Left renal pelvis (tissue), 4 donors: ENCODE results near the gene ITGB7. TPM values are rescaled to one million over a fixed set of nuclear protein-coding genes. Genes with fewer than 3 reads are reported as not detected.

Source experiments
- DNase-seq, 4 donors: peaks; one replicate each; pipeline ENCODE4 v3.0.0-alpha.2; 2013; ENCODE audit warnings: low read depth in 4 of 4, low spot score in 3 of 4
- polyA plus RNA-seq, 4 donors: library from polyadenylated mRNA; unstranded; fragments of 120-200 nt; gene quantifications; one replicate each; pipeline ENCODE4 v1.2.1, GENCODE V29; 2013; ENCODE audit not compliant: insufficient read length in 4 of 4

Gene ITGB7, protein sequence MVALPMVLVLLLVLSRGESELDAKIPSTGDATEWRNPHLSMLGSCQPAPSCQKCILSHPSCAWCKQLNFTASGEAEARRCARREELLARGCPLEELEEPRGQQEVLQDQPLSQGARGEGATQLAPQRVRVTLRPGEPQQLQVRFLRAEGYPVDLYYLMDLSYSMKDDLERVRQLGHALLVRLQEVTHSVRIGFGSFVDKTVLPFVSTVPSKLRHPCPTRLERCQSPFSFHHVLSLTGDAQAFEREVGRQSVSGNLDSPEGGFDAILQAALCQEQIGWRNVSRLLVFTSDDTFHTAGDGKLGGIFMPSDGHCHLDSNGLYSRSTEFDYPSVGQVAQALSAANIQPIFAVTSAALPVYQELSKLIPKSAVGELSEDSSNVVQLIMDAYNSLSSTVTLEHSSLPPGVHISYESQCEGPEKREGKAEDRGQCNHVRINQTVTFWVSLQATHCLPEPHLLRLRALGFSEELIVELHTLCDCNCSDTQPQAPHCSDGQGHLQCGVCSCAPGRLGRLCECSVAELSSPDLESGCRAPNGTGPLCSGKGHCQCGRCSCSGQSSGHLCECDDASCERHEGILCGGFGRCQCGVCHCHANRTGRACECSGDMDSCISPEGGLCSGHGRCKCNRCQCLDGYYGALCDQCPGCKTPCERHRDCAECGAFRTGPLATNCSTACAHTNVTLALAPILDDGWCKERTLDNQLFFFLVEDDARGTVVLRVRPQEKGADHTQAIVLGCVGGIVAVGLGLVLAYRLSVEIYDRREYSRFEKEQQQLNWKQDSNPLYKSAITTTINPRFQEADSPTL
- 1 to 10 TPM in 2 of 4 donors, under 1 TPM in 2; 0.86 to 2.4 (median 1.1) TPM for polyA plus RNA-seq

DNA sequence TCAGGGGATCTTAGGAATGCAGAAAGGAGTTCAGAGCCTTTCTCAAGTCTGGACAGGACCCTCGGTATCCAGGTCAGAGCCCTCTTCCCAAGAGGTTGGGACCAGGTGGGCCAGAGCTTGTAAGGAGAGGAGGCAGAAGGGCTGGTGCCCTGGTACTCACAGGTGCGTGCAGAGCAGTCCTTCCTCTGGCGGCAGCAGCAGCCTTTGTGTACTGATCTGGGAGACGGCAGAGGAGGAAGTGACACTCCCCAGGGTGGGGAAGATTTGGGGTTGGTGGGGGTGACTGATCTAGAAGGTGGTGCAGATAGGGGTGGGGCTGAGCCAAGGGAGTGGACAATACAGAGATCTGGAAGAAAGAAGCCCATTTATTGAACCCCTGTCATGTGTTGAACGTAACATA, at the start of gene ITGB7:
TSS of gene ITGB7 (minus strand) at position 210 of the 400 bp plus-strand sequence. CDS start 6,808 bp downstream, outside the sequence.
- DNase-seq, result no peak

DNA sequence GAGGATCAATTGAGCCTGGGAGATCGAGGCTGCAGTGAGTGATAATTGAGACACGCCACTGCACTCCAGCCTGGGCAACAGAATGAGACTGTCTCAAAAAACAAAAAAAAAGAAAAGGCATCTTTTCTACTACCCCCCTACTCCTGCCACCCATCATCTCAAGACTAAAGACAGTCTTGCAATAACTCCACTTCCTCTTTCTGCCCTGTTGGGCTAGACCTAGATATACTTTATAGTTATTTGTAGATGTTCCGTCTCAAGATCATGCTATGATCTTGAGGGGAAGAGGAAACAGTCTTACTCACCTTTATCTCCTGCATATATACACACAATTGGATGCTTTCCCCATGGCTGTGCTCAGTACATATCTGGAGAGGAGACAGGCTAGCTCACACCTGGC, 48.9 kb upstream of the ITGB7 start:
- no peak for DNase-seq

DNA sequence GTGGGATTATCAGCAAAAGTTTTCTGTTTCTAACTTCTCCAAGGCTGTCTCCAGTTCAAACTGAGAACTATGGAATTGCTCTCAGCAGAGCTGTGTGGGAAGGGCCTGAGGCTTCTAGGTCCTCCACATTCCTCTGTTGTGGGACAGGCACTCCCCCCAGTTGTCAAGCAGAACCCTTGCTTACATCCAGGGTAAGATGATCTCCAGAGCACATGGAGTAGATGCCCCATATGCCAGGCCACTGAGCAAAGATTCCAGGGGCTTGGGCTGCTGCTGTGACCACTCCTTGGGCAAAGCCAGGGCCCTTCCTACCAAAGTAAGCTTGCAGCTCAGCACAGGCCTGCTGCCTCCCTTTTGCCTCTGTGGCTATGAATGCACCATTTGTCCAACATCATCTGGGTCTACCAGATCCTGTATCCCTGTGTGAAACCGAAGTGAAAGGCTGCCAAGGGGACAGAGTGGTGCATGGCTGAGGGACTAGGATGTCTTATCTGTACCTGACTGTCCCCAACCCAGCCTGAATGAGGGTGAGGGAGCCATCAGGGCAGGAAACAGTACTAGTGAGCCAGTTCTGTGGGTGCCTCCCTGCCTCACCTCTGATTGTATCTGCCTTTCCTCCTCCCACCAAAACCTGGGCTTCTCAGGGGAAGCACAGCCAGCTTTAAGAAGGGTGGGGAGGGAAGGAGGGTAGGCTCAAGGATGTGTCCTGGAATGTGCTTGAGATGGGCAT, 47.9 kb upstream of the ITGB7 start:
- no peak for DNase-seq

DNA sequence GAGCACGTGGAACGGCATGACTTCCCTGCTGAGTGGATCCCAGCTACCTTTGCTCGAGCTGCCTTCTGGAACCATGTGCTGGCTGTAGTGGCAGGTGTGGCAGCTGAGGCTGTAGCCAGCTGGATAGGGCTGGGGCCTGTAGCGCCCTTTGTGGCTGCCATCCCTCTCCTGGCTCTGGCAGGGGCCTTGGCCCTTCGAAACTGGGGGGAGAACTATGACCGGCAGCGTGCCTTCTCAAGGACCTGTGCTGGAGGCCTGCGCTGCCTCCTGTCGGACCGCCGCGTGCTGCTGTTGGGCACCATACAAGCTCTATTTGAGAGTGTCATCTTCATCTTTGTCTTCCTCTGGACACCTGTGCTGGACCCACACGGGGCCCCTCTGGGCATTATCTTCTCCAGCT, 46.2 kb upstream of the ITGB7 start:
- DNase-seq, result no peak

DNA sequence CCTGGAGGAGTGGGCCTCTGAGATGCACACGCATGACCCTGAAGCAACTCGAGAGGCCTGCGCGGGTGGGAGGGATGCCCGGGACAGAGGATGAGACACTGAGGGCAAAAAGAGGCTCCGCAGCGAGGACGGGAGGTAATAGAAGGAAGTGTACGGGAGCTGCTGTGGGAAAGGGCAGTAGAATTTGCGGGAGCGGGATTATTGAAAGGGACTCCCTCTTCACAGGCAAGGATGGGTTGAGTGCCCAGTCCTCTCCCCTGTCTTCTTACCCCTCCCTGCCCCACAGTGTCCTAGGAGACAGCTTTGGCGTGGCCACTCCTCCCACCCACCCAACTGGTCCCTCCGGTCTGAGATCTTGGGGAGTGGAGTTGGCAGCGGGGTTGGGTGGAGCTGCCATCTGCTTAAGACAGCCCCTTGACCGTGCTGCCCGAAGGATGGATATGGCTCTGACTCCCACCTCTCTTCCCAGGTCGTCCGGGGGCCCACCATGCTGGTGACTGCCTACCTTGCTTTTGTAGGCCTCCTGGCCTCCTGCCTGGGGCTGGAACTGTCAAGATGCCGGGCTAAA, 45.4 kb upstream of the ITGB7 start:
- DNase-seq, result no peak

DNA sequence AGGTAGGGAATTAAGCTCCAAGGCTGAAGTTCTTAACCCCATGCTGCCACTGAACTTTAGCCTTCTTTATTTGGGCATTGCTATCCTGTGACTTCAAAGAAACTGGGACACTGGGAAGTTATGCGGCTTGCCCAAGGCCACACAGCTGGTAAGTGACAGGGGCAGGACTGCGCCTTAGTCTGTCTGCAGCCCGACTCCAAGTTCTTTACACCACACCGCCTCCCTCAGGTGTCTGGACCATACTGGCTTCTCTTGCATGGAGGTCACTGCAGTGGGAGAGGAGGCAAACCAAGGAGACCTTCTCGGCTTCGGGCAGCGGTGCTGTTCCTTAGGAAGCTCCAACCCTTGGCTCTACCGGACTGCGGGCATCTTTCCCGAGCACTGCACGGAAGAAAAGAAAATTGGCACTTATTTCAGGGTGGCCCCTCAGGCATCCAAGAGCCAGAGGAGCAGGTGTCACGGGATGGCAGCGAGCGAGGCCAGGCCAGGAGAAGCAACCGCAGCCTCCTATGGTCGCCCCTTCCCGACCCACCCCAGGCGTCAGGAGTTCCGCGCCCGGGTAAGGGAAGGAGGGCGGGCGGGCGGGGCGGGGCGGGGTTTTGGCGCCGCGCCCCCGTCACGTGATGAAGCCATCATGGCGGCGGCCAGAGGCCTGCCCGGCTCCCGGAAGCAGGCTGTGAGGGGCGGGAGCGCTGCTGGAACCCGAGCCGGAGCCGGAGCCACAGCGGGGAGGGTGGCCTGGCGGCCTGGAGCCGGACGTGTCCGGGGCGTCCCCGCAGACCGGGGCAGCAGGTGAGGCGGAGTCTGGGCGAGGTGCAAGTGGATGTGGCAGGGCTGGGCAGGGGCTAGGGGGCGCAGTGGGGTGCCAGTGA, 44.7 kb upstream of the ITGB7 start:
- DNase-seq, result no peak

DNA sequence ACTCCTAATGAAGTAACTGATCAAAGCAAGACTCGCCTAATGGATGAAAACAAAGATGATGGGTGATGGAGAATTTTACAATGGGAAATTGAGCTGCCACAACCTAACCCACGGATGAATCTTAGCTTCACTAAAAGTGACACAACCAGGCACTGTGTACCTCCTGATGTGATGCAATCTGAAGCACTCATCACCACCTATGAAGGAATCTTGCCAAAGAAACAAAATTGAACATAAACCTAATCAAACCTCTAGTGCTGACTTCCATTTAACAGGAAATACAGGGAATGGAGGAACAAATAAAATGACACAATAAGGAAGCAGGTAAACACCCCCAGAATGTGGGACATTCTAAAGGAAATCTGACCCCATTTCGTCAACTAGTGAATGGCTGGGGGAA, 38.2 kb upstream of the ITGB7 start:
- no peak for DNase-seq

DNA sequence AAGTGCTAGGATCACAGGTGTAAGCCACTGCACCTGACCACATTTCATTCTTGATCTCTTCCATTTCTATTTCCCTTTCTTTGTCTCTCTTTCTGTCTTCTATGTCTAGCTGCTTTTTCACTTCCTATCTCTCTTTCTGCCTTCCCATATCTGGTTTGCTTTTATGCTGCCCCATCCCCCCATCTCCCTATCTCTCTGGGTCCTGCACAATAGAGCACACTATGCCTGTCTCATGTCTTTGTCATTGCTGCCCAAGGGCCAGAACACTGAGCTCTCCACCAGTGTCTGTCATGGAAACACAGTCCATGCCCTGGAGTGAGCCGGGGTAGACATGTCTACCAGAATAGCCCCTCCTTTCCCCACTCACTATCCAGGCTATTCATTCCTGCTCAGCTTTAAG, 37.3 kb upstream of the ITGB7 start:
- no peak for DNase-seq

DNA sequence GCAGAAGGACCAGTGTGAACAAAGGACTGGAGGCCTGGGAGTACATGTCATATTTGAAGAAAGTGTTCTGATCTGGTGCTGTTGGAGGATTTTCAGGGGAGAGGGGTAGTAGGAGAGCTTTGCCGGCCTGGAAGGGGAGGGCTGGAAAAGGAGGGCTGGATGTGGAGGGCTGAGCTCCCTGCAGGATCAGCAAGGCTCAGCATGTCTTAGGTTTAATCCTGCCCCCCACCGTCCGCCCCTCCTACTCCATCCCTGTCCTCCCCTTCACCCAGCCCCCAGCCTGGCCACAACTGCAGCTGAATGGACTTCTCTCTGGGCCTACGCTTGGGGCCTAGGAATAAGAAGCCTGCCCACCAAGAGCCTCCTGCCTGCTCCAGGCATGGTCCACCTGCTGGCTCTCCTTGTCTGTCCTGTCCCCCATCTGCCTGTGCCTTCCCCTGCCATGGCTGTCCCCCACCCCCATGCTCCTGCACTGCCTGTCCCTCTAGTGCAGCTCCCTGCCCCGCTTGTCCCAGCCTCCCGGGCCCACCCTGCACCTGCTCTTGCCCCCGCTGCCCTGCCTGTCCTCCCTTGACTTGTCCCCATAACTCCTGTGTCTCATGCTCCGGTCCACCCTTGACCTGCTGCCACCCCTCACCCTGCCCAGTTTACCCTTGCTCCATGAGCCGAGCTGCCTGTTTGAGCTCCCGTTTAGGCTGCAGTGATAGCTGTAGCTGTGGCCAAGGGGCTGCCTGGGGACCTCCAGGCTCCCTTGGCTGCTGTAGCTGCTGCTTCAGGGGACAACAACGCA, 34.8 kb upstream of the ITGB7 start:
- DNase-seq, result no peak

DNA sequence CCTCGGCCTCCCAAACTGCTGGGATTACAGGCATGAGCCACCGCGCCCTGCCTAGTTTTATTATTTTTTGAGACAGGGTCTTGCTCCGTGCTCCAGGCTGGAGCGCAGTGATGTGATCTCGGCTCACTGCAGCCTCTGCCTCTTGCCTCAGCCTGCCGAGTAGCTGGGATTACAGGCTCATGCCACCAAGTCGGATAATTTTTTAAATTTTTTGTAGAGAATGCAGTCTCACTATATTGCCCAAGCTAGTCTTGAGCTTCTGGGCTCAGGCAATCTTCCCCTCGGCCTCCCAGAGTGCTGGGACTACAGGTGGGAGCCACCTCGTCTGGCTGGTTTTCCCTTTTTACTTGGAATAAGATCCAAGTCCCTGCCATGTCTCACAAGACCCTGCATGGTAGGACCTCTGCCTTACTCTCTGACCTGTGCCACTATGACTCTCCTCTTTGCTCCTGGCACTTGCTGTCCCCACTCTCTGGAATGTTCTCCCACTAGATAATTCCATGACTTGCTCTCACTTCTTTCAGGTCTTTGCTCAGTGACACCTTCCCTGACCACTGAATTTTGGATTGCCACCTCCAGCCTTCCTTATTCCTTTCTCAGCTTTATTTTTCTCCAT, 32.7 kb upstream of the ITGB7 start:
- DNase-seq, result no peak

DNA sequence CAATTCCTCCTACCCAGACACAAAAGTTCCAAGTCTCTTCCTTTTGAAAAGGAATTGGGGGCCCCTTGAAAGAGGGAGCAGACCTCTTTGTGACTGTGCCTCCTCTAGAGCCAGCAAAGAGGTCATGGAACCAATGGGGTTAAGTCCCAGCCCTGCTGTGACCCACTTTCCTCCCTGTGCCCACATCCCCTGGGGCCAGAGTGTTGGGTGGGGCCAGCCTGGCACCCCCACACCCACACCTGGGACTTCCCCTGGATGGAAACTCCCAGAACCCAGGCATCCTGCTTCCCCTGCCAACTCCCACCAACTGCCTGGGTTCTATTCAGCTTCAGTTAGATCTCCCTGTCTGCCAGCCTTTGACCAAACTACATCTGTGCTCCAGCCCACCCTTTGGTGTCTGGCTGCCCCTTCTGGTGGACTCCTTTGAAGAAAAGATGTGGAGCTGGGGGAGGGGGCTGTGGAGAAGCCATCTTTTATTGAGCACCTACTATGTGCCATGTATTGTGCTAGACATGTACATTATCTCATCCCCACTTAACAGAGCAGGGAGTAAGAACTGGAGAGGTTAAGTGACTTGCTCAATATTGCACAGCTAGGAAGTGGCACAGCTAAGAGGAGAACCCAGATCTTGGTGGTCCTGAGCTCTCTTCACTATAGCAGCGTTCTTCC, 29.5 kb upstream of the ITGB7 start:
- DNase-seq, result no peak

DNA sequence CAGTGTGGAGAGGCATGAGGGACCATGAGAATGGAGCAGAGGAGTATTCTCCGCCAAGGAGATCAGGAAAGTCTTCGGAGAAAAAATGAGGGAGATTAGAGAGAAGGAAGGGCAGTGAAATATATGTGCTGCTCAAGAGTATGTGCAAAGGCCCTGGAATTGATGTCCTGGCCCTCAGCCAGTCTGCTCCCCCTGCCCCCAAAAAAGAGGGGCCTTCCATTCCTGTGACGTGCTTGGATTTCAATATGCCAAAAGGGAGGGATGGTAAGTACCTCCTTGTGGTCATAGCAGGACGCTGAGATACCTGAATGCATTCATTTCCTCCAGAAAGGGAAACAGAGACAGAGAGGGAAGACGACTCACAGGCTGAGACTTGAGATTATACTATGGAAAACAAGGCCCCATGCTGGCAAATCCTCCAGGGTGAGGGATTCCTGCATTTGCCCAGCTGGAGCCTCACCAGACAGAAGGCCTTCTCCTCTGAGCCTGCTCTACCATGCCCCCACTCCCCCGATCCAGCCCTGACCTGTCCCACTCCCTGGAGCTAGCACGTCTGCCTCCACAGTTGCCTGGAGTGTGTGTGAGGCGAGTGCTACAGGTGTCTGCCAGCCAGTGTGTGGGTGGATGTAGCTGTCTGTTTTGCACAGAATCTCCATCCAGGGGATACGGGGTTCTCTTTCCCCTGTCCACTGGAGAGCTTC, 28.8 kb upstream of the ITGB7 start:
- DNase-seq, result no peak

DNA sequence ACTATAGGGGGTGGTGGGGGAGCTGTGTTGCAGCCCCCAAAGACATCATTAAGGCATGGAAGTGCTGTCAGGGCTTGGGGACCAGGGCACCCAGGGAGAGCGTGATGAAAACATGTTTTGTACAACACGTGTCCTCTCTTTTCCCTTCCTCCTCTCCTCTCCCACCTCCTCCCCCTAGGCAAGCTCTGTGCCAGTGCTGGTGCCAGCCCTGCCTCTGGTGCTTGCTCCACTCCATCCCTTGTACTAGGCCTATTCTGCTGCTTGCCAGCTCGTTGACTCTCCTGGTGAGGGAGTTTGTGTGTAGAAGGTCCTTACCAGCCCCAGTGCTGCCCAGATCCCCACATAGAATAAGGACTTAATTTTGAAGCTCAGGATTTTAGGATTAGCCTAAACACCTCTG, 28.1 kb upstream of the ITGB7 start:
- no peak for DNase-seq

DNA sequence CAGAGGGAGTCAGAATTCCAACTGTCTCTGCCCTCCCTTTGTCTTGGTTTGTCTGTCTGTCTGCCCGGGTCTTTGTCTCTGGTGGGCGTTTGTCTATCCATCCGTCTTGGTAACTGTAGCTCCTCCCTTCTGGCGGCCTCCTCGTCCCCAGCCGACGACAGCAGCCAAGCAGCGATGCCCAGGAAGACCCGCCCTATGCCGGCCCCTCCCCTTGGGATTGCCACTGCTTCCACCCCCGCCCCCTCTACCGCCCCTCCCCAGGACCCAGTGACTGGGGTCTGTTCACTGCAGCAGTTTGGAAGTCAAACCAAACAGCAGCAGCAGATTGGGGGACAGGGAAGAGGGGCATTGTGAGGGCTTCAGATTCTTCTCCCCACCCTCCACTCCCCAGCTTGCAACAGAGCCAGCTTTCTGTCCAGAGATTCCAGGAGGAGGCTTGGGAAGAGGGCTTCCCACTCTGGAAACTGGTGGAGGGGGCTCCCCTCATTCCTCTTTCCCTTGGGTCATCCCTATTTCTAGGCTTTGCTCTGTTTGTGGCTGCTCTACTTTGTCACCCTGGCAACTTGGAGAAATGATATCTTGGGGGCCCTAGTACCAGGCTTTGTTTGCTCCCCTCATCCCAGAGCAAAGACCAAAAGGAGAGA, 27.3 kb upstream of the ITGB7 start:
- no peak for DNase-seq

DNA sequence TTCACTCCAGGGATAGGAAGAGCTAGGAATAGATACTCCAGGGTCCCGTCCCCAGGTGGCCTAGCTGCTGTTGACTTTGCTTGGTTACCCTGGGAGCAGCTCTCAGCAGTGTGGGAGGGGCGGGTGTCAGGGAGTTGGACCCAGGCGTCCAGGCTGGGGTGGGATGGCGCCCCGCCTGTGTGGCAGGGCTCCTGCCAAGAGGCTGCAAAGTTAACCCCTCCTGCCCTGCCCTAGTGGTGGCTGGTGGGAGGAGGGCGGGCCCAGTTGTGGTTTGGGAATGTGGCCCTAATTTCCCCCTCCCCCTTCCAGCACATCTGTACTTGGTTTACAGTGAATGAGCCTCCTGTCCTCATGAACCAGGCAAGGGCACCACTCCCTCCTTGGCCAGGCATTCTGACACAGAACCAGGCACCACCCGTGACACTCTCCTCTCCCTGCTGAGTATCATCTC, 26.6 kb upstream of the ITGB7 start:
- DNase-seq, result no peak

DNA sequence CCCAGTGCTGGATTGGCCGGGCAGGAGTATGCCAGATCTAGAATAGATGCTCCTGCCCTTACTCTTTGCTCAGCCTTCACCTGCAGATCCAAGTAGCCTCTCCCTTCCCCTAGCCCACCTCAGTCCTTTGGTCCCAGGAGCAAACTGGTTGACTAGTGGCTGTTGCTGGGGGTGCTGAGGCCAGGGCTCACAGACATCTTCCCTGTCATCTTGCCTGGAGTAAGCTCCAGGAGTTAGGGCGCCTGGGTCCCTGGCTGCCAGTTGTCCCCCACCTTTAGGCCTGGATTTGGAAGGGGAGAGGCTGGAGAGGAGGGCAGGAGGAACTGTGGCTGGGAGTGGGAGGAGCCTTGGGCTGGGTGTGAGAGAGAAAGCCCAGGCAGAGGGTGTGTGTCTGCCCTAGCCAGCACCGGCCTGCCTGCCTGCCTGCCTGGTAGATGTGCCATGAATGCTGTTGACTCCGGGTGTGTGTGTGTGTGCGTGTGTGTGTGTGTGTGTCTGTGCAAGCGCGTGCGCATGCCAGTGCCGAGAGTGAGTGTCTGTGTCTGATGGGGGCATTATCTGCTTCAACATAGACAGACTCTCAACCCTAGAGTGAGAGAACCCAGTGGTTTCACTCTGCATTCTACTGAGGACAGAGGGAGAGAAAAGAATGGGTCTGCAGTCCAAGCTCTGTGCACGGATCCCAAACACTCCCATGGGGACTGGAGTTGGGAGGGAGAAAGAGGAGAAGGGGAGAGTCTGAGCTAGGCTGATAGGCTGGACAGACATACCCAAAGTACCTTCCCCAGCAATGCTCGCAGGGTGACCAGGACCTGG, 25.8 kb upstream of the ITGB7 start:
- DNase-seq, result no peak
